ENCODE results near the gene ALLC. TPM values are rescaled to one million over a fixed set of nuclear protein-coding genes. Genes with fewer than 3 reads are reported as not detected.

ALLC gene
- total RNA-seq, 1 donor from 2014 or later: not detected

- Histone ChIP-seq H3K27me3 (ENCODE audit: low read depth) (peaks cover 44% of the 10 kb centered on the region), H3K27ac (replicated peaks) (no peak overlapping the region), H3K9me3 (replicated peaks) (no peaks in the 10 kb centered on the region), H3K4me1 (no peaks in the 10 kb centered on the region), H3K36me3 (no peaks in the 10 kb centered on the region), H3K4me3 (no peak overlapping the region)
- TF ChIP-seq, protein P1, sequence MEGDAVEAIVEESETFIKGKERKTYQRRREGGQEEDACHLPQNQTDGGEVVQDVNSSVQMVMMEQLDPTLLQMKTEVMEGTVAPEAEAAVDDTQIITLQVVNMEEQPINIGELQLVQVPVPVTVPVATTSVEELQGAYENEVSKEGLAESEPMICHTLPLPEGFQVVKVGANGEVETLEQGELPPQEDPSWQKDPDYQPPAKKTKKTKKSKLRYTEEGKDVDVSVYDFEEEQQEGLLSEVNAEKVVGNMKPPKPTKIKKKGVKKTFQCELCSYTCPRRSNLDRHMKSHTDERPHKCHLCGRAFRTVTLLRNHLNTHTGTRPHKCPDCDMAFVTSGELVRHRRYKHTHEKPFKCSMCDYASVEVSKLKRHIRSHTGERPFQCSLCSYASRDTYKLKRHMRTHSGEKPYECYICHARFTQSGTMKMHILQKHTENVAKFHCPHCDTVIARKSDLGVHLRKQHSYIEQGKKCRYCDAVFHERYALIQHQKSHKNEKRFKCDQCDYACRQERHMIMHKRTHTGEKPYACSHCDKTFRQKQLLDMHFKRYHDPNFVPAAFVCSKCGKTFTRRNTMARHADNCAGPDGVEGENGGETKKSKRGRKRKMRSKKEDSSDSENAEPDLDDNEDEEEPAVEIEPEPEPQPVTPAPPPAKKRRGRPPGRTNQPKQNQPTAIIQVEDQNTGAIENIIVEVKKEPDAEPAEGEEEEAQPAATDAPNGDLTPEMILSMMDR (IDR thresholded peaks at IDR 0.05; ENCODE audit: borderline replicate concordance): no peak
- DNase-seq: no peak
- intact Hi-C loops (cut with micrococcal nuclease): no loop called here
Measured at GRCh38 chr2:3736112-3736511, 78.1 kb downstream of the ALLC start.

- intact Hi-C loops (cut with micrococcal nuclease): no loop called here
- no peak overlapping the region for H3K4me3 ChIP-seq
- H3K9me3 ChIP-seq (replicated peaks): no peaks in the 10 kb centered on the region
- no peaks in the 10 kb centered on the region for H3K4me1 ChIP-seq
- TF ChIP-seq, protein P1 (IDR thresholded peaks at IDR 0.05; ENCODE audit: borderline replicate concordance): no peak
- no peaks in the 10 kb centered on the region for H3K36me3 ChIP-seq
- H3K27me3 ChIP-seq (ENCODE audit: low read depth): peaks cover 50% of the 10 kb centered on the region
- no peak for DNase-seq
- H3K27ac ChIP-seq (replicated peaks): no peak overlapping the region
Measured at GRCh38 chr2:3737128-3737527, 79.1 kb downstream of the ALLC start.

GRCh38 chr2:3738454-3738853 is 80.5 kb downstream of the ALLC start:
- no peak overlapping the region for H3K27ac ChIP-seq (replicated peaks)
- H3K27me3 ChIP-seq (ENCODE audit: low read depth): peaks cover 50% of the 10 kb centered on the region
- H3K9me3 ChIP-seq (replicated peaks): no peaks in the 10 kb centered on the region
- H3K4me3 ChIP-seq: no peak overlapping the region
- no peaks in the 10 kb centered on the region for H3K4me1 ChIP-seq
- TF ChIP-seq, protein P1 (IDR thresholded peaks at IDR 0.05; ENCODE audit: borderline replicate concordance): peak; percentile 21
- no peaks in the 10 kb centered on the region for H3K36me3 ChIP-seq
- DNase-seq: no peak
- intact Hi-C loops (cut with micrococcal nuclease): no loop called here

GRCh38 chr2:3739313-3739712 is 81.3 kb downstream of the ALLC start:
- H3K27ac ChIP-seq (replicated peaks): no peak overlapping the region
- intact Hi-C loops (cut with micrococcal nuclease): no loop called here
- H3K4me1 ChIP-seq: no peaks in the 10 kb centered on the region
- H3K9me3 ChIP-seq (replicated peaks): no peaks in the 10 kb centered on the region
- DNase-seq: no peak
- TF ChIP-seq, protein P1 (IDR thresholded peaks at IDR 0.05; ENCODE audit: borderline replicate concordance): no peak
- no peak overlapping the region for H3K4me3 ChIP-seq
- H3K36me3 ChIP-seq: no peaks in the 10 kb centered on the region
- H3K27me3 ChIP-seq (ENCODE audit: low read depth): peaks cover 44% of the 10 kb centered on the region

- Histone ChIP-seq H3K27me3 (ENCODE audit: low read depth) (peaks cover 31% of the 10 kb centered on the region), H3K4me1 (no peaks in the 10 kb centered on the region), H3K36me3 (no peaks in the 10 kb centered on the region), H3K27ac (replicated peaks) (no peak overlapping the region), H3K9me3 (replicated peaks) (no peaks in the 10 kb centered on the region), H3K4me3 (no peak overlapping the region)
- no peak for DNase-seq
- intact Hi-C loops (cut with micrococcal nuclease): no loop called here
- TF ChIP-seq, protein P1 (IDR thresholded peaks at IDR 0.05; ENCODE audit: borderline replicate concordance): no peak
Measured at GRCh38 chr2:3741396-3741795, 83.4 kb downstream of the ALLC start.
